Esophagus squamous epithelium (tissue), 4 donors: ENCODE data around the gene EGFLAM.

Experiments used
- CTCF ChIP-seq, 6 experiments: fragments of 450-650 bp in 4 of 6; fragments of 200-600 bp in 2 of 6; sonication (generic) in 2 of 6; IDR thresholded peaks; one replicate each; pipeline ENCODE4 v1.5.1; 2016 to 2019; ENCODE audit warnings: antibody characterized with exemption in 6 of 6, mild to moderate bottlenecking in 4 of 6, moderate library complexity in 4 of 6
- POLR2A ChIP-seq, 4 donors: fragments of 450-650 bp; IDR thresholded peaks; one replicate each; pipeline ENCODE4 v1.6.1; 2017; ENCODE audit warnings: antibody characterized with exemption in 4 of 4, mild to moderate bottlenecking in 4 of 4, moderate library complexity in 3 of 4

- TF ChIP-seq CTCF (IDR thresholded peaks at IDR 0.05) (no peak), POLR2A (IDR thresholded peaks at IDR 0.05) (no peak)
Observed at GRCh38 chr5:38212307-38212706, 46.1 kb upstream of the EGFLAM start.
